ENCODE data around the gene CHMP1A. TPM values are rescaled to one million over a fixed set of nuclear protein-coding genes. Genes with fewer than 3 reads are reported as not detected.
"Not testable (repeated sequence)": the region's sequence is repeated elsewhere in the genome, so short reads cannot be mapped to it uniquely, and the experiment has no call there.

CHMP1A gene
- polyA plus RNA-seq, 2 of the 4 experiments (the other 2 are of a cell fraction) = 36.4 to 91.7 TPM

DNA sequence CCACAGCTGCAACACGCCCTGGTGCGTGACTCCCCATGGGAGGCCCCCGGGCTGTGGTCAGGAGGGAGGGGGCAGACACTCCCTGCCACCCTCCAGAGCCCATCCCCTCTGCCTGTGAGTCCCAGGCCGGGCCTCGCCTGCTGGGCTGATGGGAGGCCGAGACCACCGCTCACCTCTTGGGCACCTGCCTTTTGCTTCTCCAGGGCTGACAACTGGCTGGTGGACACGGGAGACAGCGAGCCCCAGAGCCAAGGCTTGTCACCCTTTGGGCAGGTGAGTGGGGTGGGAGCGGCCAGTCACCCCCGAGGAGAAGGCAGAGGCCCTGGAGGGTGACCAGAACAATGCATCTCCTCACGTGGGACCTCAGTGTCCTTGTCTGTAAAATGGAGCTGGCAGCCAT, 20.8 kb downstream of the CHMP1A start:
- CTCF ChIA-PET = interaction anchor here (0.9 to 2.0 kb wide), 4 partner anchors 19 to 62 kb away, joined by 3 to 22 read pairs (median 4); partner anchors contain the start of gene CPNE7
- no peak for FAIRE-seq
- 93% methylated on average over 4 of the region's 12 CpGs for WGBS (ENCODE audit: missing lambda C conversion rate)

GRCh38 chr16:89634463-89635385, 22.8 kb downstream of the CHMP1A start:
- 49% methylated on average over 2 of the region's 2 CpGs for WGBS (ENCODE audit: missing lambda C conversion rate)
- Histone ChIP-seq H3K27ac (peak overlapping the region in 1 of 2 experiments; percentile 88; a peak in 3 of 6 replicates), H3K4me1 (peaks cover 27% of the 10 kb centered on the region)
- H3K4me2 ChIP-seq; POLR2A ChIA-PET; FAIRE-seq; ATAC-seq; DNase-seq (ENCODE audit: low read depth in 1 of 2, low spot score in 1 of 2); H3K4me3 ChIP-seq; H3K9me3 ChIP-seq: not testable (repeated sequence)
- CTCF ChIA-PET = interaction anchor here (0.6 to 11.1 kb wide), 5 partner anchors 9 to 61 kb away, joined by 3 to 143 read pairs (median 3); partner anchors contain the start of gene DPEP1

More for the DNA sequence above, 20.8 kb downstream of the CHMP1A start:
- Histone ChIP-seq H3K4me2 (no peak overlapping the region), H3K4me1 (peaks cover 25% of the 10 kb centered on the region), H3K27ac (no peak overlapping the region), H3K4me3 (no peak overlapping the region), H3K9me3 (no peaks in the 10 kb centered on the region)
- TF ChIP-seq RCOR1 (IDR thresholded peaks at IDR 0.05; ENCODE audit: low read depth, low read length) (no peak), POLR2AphosphoS2 (conservative IDR thresholded peaks at IDR 0.05; ENCODE audit: low read length) (no peak), EP300 (IDR thresholded peaks at IDR 0.05) (no peak), RARB (CRISPR knock-in tag; IDR thresholded peaks at IDR 0.05) (no peak)
- TF ChIP-seq, protein P1, sequence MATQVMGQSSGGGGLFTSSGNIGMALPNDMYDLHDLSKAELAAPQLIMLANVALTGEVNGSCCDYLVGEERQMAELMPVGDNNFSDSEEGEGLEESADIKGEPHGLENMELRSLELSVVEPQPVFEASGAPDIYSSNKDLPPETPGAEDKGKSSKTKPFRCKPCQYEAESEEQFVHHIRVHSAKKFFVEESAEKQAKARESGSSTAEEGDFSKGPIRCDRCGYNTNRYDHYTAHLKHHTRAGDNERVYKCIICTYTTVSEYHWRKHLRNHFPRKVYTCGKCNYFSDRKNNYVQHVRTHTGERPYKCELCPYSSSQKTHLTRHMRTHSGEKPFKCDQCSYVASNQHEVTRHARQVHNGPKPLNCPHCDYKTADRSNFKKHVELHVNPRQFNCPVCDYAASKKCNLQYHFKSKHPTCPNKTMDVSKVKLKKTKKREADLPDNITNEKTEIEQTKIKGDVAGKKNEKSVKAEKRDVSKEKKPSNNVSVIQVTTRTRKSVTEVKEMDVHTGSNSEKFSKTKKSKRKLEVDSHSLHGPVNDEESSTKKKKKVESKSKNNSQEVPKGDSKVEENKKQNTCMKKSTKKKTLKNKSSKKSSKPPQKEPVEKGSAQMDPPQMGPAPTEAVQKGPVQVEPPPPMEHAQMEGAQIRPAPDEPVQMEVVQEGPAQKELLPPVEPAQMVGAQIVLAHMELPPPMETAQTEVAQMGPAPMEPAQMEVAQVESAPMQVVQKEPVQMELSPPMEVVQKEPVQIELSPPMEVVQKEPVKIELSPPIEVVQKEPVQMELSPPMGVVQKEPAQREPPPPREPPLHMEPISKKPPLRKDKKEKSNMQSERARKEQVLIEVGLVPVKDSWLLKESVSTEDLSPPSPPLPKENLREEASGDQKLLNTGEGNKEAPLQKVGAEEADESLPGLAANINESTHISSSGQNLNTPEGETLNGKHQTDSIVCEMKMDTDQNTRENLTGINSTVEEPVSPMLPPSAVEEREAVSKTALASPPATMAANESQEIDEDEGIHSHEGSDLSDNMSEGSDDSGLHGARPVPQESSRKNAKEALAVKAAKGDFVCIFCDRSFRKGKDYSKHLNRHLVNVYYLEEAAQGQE (IDR thresholded peaks at IDR 0.05) = no peak
- POLR2A ChIA-PET = no interaction called here
- DNase-seq (ENCODE audit: low read depth in 1 of 2, low spot score in 1 of 2) (no peak), ATAC-seq (no peak)

GRCh38 chr16:89633064-89633631, 24.4 kb downstream of the CHMP1A start:
- ChIA-PET POLR2A (interaction anchor here (0.6 to 1.3 kb wide), 8 partner anchors 10 to 70 kb away, joined by 3 to 6 read pairs (median 4); partner anchors contain the start of gene CDK10), CTCF (interaction anchor here (0.7 to 11.1 kb wide), 13 partner anchors 8 to 70 kb away, joined by 3 to 143 read pairs (median 3); partner anchors contain the start of genes CPNE7 and DPEP1)
- DNase-seq (ENCODE audit: low read depth in 1 of 2, low spot score in 1 of 2) (peak; percentile 72 to 83), ATAC-seq (peak; percentile 84 to 86), FAIRE-seq (no peak)
- H3K4me2 ChIP-seq = peak overlapping the region; percentile 95
- H3K9me3 ChIP-seq = peaks cover 6% of the 10 kb centered on the region; the same call in 1 of the 3 replicates
- 0% methylated on average over 5 of the region's 19 CpGs for WGBS (ENCODE audit: missing lambda C conversion rate)
- peaks cover 27% of the 10 kb centered on the region for H3K4me1 ChIP-seq
- peak overlapping the region; percentile 87 to 88 for H3K27ac ChIP-seq
- H3K4me3 ChIP-seq = peak overlapping the region; percentile 24
- no peak for TF ChIP-seq RFX5 (IDR thresholded peaks at IDR 0.05)
- no peak for TF ChIP-seq SREBF2 (IDR thresholded peaks at IDR 0.05)
- TF ChIP-seq POLR2A (IDR thresholded peaks at IDR 0.05; ENCODE audit: low read length) = peak; percentile 54
- no peak for TF ChIP-seq BCL3 (IDR thresholded peaks at IDR 0.05)
- TF ChIP-seq FOSB (CRISPR knock-in tag; IDR thresholded peaks at IDR 0.05) = no peak
- no peak for TF ChIP-seq MAZ (IDR thresholded peaks at IDR 0.05; ENCODE audit: borderline replicate concordance, low read depth, low read length)
- no peak for TF ChIP-seq CBX2 (IDR thresholded peaks at IDR 0.05; ENCODE audit: borderline replicate concordance, low read depth)
- TF ChIP-seq RARB (CRISPR knock-in tag; IDR thresholded peaks at IDR 0.05) = no peak
- no peak for TF ChIP-seq FOSL2 (IDR thresholded peaks at IDR 0.05)
- TF ChIP-seq FOSL2 (CRISPR knock-in tag; IDR thresholded peaks at IDR 0.05) = peak; percentile 14; the same call in 1 of the 2 replicates
- TF ChIP-seq HOXB5 (CRISPR knock-in tag; IDR thresholded peaks at IDR 0.05) = peak; percentile 31; the same call in 1 of the 2 replicates
- no peak for TF ChIP-seq KDM1A (IDR thresholded peaks at IDR 0.05; ENCODE audit: low read depth)
- no peak for TF ChIP-seq ZC3H11A (IDR thresholded peaks at IDR 0.05)
- TF ChIP-seq, protein P1 (IDR thresholded peaks at IDR 0.05) = no peak
- no peak for TF ChIP-seq ESRRA (IDR thresholded peaks at IDR 0.05; ENCODE audit: borderline replicate concordance, low read length)
- TF ChIP-seq HEYL (CRISPR knock-in tag; IDR thresholded peaks at IDR 0.05) = no peak
- peak; percentile 52; the same call in 1 of the 2 replicates for TF ChIP-seq MYC (IDR thresholded peaks at IDR 0.05; ENCODE audit: borderline replicate concordance, low read length)
- no peak for TF ChIP-seq CHD2 (IDR thresholded peaks at IDR 0.05; ENCODE audit: low read length, partially characterized antibody)
- peak; percentile 65 for TF ChIP-seq MAFK (IDR thresholded peaks at IDR 0.05; ENCODE audit: partially characterized antibody)
- TF ChIP-seq ZSCAN20 (CRISPR knock-in tag; IDR thresholded peaks at IDR 0.05) = no peak

Measured in A549 (cell line).